ENCODE results near the gene ILKAP. TPM values are rescaled to one million over a fixed set of nuclear protein-coding genes. Genes with fewer than 3 reads are reported as not detected.

The ILKAP gene
- total and polyA plus RNA-seq, 2 experiments from 2014 or later, result 25.9 to 37.5 TPM

- Histone ChIP-seq H3K79me2 (no peaks in the 10 kb centered on the region), H3K4me3 (no peak overlapping the region), H3K36me3 (replicated peaks; ENCODE audit: insufficient read depth, low read depth) (no peaks in the 10 kb centered on the region), H3K27me3 (no peaks in the 10 kb centered on the region), H3K9me3 (ENCODE audit: low read depth) (no peaks in the 10 kb centered on the region), H2AFZ (no peak overlapping the region), H4K20me1 (ENCODE audit: insufficient read depth, poor library complexity, severe bottlenecking) (no peaks in the 10 kb centered on the region), H3K4me2 (no peak overlapping the region), H3K4me1 (ENCODE audit: insufficient read depth) (no peaks in the 10 kb centered on the region), H3K27ac (no peak overlapping the region), H3K9me2 (replicated peaks; ENCODE audit: insufficient read depth) (no peaks in the 10 kb centered on the region)
- TF ChIP-seq EZH2 (IDR thresholded peaks at IDR 0.05; ENCODE audit: borderline replicate concordance) (no peak), EZH2phosphoT487 (IDR thresholded peaks at IDR 0.05; ENCODE audit: low read depth, severe bottlenecking, unreplicated experiment) (no peak)
- TF ChIP-seq, protein P1, sequence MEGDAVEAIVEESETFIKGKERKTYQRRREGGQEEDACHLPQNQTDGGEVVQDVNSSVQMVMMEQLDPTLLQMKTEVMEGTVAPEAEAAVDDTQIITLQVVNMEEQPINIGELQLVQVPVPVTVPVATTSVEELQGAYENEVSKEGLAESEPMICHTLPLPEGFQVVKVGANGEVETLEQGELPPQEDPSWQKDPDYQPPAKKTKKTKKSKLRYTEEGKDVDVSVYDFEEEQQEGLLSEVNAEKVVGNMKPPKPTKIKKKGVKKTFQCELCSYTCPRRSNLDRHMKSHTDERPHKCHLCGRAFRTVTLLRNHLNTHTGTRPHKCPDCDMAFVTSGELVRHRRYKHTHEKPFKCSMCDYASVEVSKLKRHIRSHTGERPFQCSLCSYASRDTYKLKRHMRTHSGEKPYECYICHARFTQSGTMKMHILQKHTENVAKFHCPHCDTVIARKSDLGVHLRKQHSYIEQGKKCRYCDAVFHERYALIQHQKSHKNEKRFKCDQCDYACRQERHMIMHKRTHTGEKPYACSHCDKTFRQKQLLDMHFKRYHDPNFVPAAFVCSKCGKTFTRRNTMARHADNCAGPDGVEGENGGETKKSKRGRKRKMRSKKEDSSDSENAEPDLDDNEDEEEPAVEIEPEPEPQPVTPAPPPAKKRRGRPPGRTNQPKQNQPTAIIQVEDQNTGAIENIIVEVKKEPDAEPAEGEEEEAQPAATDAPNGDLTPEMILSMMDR (IDR thresholded peaks at IDR 0.05; ENCODE audit: poor library complexity), result no peak
- DNase-seq (ENCODE audit: low spot score), result no peak
- 98% methylated on average over 12 of the region's 12 CpGs for WGBS (ENCODE audit: low lambda C conversion rate, missing lambda C conversion rate)
These were observed 47.8 kb upstream of the ILKAP start for GRCh38 chr2:238251331-238251730.

DNA sequence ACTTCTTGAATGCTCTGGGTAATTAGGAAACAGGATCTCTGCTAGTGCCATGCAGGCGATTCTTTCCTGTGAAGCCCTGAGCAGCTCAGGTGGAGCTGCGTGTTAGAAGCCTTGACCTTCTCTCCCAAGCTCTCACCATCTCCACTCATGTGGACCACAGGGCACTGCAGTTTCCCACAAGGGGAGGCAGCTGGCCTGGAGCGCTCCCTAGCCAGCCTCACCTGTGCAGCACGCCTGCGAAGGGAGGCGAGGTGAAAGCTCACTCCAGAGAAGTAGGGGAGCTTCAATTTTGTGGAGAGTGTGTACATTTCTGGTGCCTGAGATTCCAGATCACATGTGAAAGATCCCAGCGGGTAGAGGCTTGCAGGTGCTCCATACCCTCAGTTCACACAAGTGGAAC lies 47.4 kb upstream of the ILKAP start:
- H3K79me2 ChIP-seq, result no peaks in the 10 kb centered on the region
- no peaks in the 10 kb centered on the region for H3K36me3 ChIP-seq (replicated peaks; ENCODE audit: insufficient read depth, low read depth)
- no peak overlapping the region for H3K27ac ChIP-seq
- H3K9me2 ChIP-seq (replicated peaks; ENCODE audit: insufficient read depth), result no peaks in the 10 kb centered on the region
- H3K4me2 ChIP-seq, result no peak overlapping the region
- H3K9me3 ChIP-seq (ENCODE audit: low read depth), result no peaks in the 10 kb centered on the region
- H3K27me3 ChIP-seq, result no peaks in the 10 kb centered on the region
- H3K4me1 ChIP-seq (ENCODE audit: insufficient read depth), result no peaks in the 10 kb centered on the region
- TF ChIP-seq EZH2phosphoT487 (IDR thresholded peaks at IDR 0.05; ENCODE audit: low read depth, severe bottlenecking, unreplicated experiment), result no peak
- TF ChIP-seq, protein P1 (IDR thresholded peaks at IDR 0.05; ENCODE audit: poor library complexity), result no peak
- TF ChIP-seq EZH2 (IDR thresholded peaks at IDR 0.05; ENCODE audit: borderline replicate concordance), result no peak
- H2AFZ ChIP-seq, result no peak overlapping the region
- H3K4me3 ChIP-seq, result no peak overlapping the region
- no peak for DNase-seq (ENCODE audit: low spot score)
- WGBS (ENCODE audit: low lambda C conversion rate, missing lambda C conversion rate), result 94% methylated on average over 7 of the region's 7 CpGs
- H4K20me1 ChIP-seq (ENCODE audit: insufficient read depth, poor library complexity, severe bottlenecking), result no peaks in the 10 kb centered on the region

GRCh38 chr2:238247841-238248453 lies 44.5 kb upstream of the ILKAP start:
- Histone ChIP-seq H3K9me3 (ENCODE audit: low read depth) (no peaks in the 10 kb centered on the region), H3K27me3 (no peaks in the 10 kb centered on the region), H3K79me2 (no peaks in the 10 kb centered on the region), H3K4me2 (no peak overlapping the region), H3K4me3 (no peak overlapping the region), H3K27ac (no peak overlapping the region), H3K4me1 (ENCODE audit: insufficient read depth) (peaks cover 5% of the 10 kb centered on the region), H2AFZ (no peak overlapping the region), H4K20me1 (ENCODE audit: insufficient read depth, poor library complexity, severe bottlenecking) (no peaks in the 10 kb centered on the region), H3K36me3 (replicated peaks; ENCODE audit: insufficient read depth, low read depth) (no peaks in the 10 kb centered on the region), H3K9me2 (replicated peaks; ENCODE audit: insufficient read depth) (no peaks in the 10 kb centered on the region)
- no peak for DNase-seq (ENCODE audit: low spot score)
- TF ChIP-seq EZH2phosphoT487 (IDR thresholded peaks at IDR 0.05; ENCODE audit: low read depth, severe bottlenecking, unreplicated experiment) (no peak), EZH2 (IDR thresholded peaks at IDR 0.05; ENCODE audit: borderline replicate concordance) (no peak)
- TF ChIP-seq, protein P1 (IDR thresholded peaks at IDR 0.05; ENCODE audit: poor library complexity), result no peak
- 94% methylated on average over 10 of the region's 10 CpGs for WGBS (ENCODE audit: low lambda C conversion rate, missing lambda C conversion rate)
